H4 (cell line): ENCODE measurements around the gene ZBTB48. TPM values are rescaled to one million over a fixed set of nuclear protein-coding genes. Genes with fewer than 3 reads are reported as not detected.
"Not testable (repeated sequence)": the region's sequence is repeated elsewhere in the genome, so short reads cannot be mapped to it uniquely, and the experiment has no call there.

Experiments
- DNase-seq: peaks from one replicate; pipeline ENCODE4 v3.0.0-alpha.2; 2015; ENCODE audit warnings: low spot score
- total RNA-seq: library from RNA; depleted of rRNA; stranded (reverse); fragments of >200 nt; shearing (Covaris generic); gene quantifications from 2 replicates; pipeline ENCODE4 v1.2.3, GENCODE V29; 2014; rRNA removed

The ZBTB48 gene
- total RNA-seq, result 6.3 and 8.8 TPM in 2 replicates

- peak; percentile 89 for DNase-seq
Measured at GRCh38 chr1:6579374-6580118, at the start of gene ZBTB48. Gene ZBTB48 (plus strand): TSS chr1:6579994. CDS start chr1:6580610, 616 bp downstream.

- DNase-seq, result no peak
Measured at GRCh38 chr1:6530504-6531160, 49.2 kb upstream of the ZBTB48 start.

DNA sequence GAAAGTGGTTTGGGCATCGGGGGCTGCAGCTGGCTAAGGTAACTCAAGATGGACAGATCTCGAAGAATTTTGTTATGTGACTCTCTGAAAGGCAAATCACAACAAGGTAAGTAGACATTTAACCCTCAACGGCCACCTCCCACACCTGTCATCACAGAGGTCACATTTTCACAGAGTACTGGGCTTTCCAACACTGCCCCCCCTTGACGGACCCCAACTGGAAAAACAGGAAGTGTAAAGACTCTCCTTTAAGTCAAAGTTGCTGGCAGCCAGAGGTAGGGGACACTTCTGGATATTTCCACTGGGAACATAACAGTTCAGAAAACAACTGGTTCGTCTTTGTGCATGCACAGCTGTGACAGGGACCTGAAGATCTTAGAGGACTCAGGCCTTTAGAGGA, 47.8 kb upstream of the ZBTB48 start:
- no peak for DNase-seq

GRCh38 chr1:6534248-6534822, 45.5 kb upstream of the ZBTB48 start:
- DNase-seq, result no peak

DNA sequence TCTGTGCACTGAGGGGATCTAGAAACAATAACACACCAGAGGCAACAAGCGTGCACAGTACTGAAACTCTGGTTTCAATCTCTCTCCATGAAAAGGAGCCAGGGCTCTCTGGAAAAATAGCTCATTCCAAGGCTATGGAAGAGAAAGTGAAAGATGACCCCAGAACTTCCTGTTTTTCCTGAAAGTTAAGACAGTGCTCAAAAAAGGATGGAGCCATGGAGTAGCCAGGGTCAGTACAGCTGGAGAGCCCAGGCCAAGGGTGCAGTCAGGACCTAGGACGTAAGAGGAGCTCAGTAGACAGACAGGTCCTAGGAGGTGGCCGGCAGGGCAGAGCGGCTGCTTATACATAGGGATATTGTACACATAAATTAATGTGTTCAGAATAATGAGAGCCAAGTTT, 44.6 kb upstream of the ZBTB48 start:
- DNase-seq, result no peak

DNA sequence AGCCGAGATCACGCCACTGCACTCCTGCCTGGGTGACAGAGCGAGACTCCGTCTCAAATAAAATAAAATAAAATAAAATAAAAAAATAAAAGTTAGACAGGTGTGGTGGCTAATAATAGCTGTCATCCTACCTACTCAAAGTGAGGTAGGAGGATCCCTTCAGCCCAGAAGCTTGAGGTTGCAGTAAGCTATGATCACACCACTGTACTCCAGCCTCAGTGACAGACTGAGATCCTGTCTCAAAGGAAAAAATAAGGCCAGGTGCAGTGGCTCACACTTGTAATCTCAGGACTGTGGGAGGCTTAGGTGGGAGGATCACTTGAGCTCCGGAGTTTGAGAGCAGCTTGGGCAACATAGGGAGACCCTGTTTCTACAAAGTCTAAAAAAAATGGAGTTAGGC, 43.5 kb upstream of the ZBTB48 start:
- DNase-seq, result no peak

DNA sequence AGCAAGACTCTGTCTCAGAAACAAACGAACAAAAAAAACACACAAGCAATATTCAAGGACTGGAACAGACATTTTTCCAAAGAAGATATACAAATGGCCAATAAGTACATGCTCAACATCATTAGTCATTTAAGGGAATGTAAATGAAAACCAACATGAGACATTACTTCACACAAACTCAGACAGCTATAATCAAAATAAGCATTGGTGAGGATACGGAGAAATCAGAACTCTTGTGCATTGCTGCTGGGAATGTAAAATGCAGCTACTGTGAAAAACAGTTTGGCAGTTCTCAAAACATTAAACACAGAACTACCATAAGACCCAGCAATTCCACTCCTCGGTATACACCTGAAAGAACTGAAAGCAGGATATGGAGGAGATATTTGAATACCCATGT, 40.8 kb upstream of the ZBTB48 start:
- DNase-seq, result no peak

- DNase-seq, result no peak
Measured at GRCh38 chr1:6544831-6545230, 35.0 kb upstream of the ZBTB48 start.

DNA sequence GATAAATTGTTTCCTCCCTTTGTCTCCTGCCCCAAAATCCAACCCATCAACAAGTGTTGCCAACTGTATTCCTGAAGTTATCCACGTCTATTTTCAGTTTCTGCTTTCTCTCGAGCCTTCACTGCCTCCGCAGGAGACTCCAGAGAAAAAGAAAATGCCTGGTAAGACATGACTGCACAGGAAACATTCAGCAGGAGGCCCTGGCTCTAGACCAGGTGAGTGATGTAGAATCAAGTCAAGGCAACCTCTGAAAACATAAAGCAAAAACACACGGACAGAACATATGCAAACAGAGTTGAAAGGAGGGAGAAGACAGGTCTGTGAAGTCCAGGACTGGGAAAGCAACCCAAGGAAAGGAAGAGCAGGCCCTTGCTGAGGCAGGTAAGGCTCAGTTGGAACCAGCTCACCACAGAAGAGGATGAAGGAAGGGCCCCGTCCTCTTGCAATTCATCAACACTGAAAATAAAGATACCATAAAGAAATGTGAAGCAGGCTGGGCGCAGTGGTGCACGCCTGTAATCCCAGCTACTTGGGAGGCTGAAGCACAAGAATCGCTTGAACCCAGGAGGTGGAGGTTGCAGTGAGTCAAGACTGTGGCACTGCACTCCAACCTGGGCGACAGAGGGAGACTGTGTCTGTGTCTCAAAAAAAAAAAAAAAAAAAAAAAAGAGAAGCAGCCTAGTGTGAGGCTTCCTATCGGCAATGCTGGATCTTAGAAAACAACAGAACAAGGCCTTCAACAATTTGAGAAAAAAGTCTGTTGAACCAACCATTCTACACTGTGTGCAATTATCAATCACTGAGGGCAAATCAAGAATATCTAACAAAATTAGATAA, 34.3 kb upstream of the ZBTB48 start:
- no peak for DNase-seq

DNA sequence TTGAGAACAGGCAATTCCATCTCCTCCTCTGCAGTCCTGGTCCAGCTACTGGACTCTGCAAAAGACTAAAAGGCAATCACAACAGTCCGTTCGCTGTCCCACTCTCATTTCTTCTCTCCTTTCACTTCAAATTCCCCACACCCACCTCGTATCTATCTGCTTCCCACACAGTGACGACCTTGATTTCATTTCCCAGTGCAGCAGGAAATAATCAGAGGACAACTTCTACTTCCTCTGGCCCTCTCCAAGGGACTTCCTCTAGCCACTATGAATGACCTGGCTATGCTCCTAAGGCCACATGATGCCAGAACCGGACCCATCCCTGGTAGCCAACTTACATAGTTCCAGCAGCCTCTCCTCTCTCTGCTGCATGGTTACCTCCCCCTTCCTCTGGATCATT, 33.5 kb upstream of the ZBTB48 start:
- no peak for DNase-seq

DNA sequence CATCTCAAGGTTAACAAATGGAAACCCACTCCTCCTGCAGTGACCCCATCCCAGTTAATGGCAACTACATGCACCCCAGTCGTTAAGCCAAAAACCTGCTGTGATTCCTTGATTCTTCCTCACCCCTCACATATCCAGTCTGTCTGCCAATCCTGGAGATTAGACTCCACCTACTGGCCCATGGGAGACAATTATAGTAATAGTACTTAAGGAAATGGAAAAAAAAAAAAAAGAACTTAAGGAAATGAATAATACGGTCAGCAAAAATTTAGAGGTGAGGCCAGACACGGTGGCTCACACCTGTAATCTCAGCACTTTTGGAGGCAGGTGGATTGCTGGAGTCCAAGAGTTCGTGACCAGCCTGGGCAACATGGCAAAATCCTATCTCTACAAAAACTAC, 32.5 kb upstream of the ZBTB48 start:
- DNase-seq, result no peak

GRCh38 chr1:6554031-6554906, 25.5 kb upstream of the ZBTB48 start, which contains the start of gene NOL9:
Gene NOL9 (minus strand): TSS chr1:6554513. CDS start chr1:6554502, 11 bp downstream.
- DNase-seq, result peak; percentile 75

- DNase-seq, result no peak
Measured at GRCh38 chr1:6554907-6555778, 24.7 kb upstream of the ZBTB48 start, which contains the start of gene TAS1R1. Gene TAS1R1 (plus strand): TSS chr1:6555307. CDS start chr1:6555374, 67 bp downstream.

GRCh38 chr1:6557597-6557996, 22.2 kb upstream of the ZBTB48 start:
- no peak for DNase-seq

DNA sequence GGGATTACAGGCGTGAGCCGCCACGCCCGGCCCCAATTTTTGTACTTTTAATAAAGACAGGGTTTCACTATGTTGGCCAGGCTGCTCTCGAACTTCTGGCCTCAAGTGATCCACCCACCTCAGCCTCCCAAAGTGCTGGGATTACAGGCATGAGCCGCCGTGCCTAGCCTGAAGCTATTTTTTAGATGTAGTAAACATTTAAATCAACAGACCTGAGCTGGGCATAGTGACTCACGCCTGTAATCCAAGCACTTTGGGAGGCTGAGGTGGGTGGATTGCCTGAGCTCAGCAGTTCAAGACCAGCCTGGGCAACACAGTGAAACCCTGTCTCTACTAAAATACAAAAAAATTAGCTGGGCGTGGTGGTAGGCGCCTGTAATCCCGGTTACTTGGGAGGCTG, 20.6 kb upstream of the ZBTB48 start:
- DNase-seq, result not testable (repeated sequence)

DNA sequence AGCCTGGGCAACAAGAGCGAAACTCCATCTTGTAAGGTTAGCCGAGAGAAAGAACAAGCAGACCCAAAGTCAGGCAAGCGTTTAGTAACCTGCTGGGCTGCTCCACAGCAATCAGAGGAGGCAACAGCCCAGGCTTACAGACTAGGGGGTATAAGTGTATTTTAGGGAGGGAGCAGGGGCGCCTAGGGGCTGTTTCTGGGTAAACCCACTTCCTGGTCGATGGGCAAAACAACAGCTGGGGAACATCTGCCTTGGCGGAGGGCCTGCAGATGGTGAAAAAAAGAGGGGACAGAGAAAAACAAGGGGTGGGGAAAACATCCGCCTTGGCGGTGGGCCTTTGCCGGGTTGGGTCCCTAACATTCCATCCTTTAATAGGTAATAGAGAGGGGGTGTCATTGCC, 19.5 kb upstream of the ZBTB48 start:
- DNase-seq, result no peak

GRCh38 chr1:6569033-6569432, 10.8 kb upstream of the ZBTB48 start:
- DNase-seq, result no peak

GRCh38 chr1:6570100-6570499, 9.7 kb upstream of the ZBTB48 start:
- no peak for DNase-seq

- DNase-seq, result no peak
Measured at GRCh38 chr1:6570987-6571386, 8.8 kb upstream of the ZBTB48 start.
